ENCODE data around the gene AGPAT3.

The AGPAT3 gene

DNA sequence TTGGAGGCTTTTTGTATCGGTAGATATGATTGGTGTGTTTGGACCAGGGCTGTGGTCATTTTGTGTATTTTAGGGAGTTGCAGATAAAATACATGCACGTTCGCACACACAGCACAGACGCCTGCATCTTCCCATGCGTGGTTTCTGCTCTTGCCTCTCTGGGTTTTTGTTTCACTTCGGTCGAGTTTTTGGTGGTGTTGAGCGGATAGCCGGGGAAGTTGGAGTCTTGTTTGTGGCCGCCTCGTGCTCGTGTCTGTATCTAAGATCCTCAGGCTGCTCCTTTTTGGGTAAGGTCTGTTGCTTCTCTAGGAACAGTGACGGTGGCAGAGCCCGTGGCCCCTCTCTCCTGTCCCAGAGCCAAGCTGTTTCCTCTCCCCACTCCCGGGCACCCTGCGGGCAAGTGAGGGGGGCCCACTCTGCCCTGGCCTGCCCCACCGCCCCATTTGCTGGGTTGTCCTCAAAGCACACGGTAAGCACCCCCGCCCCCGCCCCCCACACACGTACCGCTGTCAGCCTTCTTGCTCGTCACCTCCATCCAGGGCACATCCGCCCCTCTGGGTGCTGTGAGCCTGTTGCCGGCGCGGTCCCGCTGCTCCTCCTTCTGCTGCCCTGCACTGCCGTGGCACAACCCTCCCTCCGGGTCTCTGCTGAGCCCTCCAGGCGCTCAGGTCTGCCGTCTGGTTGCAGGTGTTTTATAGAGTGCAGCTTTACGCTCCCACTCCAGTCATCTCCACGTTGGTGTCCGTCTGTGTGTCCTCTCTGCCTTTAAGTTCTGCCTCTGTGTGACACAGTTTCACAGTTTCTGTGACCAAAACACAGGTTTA is 51.9 kb downstream of the AGPAT3 start:
- ChIA-PET POLR2A (no interaction called here), CTCF (no interaction called here)
- TF ChIP-seq, protein P1, sequence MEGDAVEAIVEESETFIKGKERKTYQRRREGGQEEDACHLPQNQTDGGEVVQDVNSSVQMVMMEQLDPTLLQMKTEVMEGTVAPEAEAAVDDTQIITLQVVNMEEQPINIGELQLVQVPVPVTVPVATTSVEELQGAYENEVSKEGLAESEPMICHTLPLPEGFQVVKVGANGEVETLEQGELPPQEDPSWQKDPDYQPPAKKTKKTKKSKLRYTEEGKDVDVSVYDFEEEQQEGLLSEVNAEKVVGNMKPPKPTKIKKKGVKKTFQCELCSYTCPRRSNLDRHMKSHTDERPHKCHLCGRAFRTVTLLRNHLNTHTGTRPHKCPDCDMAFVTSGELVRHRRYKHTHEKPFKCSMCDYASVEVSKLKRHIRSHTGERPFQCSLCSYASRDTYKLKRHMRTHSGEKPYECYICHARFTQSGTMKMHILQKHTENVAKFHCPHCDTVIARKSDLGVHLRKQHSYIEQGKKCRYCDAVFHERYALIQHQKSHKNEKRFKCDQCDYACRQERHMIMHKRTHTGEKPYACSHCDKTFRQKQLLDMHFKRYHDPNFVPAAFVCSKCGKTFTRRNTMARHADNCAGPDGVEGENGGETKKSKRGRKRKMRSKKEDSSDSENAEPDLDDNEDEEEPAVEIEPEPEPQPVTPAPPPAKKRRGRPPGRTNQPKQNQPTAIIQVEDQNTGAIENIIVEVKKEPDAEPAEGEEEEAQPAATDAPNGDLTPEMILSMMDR (IDR thresholded peaks at IDR 0.05; ENCODE audit: insufficient read depth, low read length, missing control alignments) = no peak
- DNase-seq (ENCODE audit: low read depth, low spot score) = no peak
- H3K4me3 ChIP-seq (ENCODE audit: low read depth, low read length) = peak overlapping the region; percentile 6; the same call in 1 of the 2 replicates

DNA sequence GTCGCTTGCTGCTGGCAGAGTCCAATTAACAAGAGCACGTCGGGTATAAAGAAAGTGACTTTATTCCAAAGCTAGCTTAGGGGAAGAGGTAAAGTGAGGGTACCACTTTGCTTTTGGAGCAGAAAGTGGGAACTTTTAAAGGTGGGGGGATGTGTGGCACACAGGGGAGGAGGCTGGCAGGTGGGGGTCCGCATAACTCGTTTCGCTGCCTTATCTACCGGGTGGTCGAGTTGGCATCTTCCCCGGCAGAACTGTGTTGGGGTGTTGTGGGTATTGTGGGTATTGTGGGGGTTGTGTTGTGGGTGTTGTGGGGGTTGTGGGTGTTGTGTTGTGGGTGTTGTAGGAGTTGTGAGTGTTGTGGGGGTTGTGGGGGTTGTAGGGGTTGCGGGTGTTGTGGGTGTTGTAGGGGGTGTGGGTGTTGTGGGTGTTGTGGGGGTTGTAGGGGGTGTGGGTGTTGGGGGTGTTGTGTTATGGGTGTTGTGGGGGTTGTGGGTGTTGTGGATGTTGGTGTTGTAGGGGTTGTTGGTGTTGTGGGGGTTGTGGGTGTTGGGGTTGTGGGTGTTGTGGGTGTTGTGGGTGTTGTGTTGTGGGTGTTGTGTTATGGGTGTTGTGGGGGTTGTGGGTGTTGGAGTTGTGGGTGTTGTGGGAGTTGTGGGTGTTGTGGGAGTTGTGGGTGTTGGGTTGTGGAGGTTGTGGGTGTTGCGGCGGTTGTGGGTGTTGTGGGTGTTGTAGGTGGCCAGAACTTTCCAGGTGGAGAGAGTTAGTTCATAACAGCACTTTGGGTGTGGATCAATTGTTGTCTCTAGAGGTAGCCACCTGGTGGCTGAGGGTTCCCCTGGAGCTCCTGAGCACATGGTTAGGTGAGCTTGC is 52.7 kb downstream of the AGPAT3 start:
- CTCF ChIA-PET = interaction anchor here (1.2 to 2.0 kb wide), 2 partner anchors 15 to 19 kb away, joined by 4 to 5 read pairs; no protein-coding TSS in a partner anchor
- POLR2A ChIA-PET = no interaction called here

DNA sequence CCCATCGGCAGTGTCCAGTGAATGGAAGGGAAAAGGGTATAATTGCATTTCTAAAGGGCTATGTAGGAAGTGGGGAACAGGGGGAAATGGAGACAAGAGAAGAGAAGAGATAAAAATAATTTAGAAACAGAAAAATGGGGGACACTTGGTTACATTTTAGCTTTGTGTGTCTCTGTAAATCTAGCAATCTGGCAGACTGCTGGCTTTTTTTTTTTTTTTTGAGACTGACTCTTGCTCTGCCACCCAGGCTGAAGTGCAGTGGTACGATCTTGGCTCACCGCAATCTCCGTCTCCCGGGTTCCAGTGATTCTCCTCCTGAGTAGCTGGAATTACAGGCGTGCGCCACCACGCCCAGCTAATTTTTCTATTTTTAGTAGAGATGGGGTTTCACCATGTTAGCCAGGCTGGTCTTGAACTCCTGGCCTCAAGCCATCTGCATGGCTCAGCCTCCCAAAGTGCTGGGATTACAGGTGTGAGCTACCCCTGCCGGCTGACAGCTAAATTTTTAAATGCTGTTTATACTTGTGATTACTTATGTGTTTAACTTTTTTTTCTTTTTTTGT is 53.4 kb downstream of the AGPAT3 start:
- TF ChIP-seq, protein P1 (IDR thresholded peaks at IDR 0.05; ENCODE audit: insufficient read depth, low read length, missing control alignments) = no peak
- DNase-seq (ENCODE audit: low read depth, low spot score) = no peak
- CTCF ChIA-PET = interaction anchor here (1.2 to 2.0 kb wide), 3 partner anchors 15 to 20 kb away, joined by 4 to 6 read pairs (median 5); no protein-coding TSS in a partner anchor
- no peak overlapping the region for H3K4me3 ChIP-seq (ENCODE audit: low read depth, low read length)
- POLR2A ChIA-PET = no interaction called here

More for the DNA sequence above, 52.7 kb downstream of the AGPAT3 start:
- no peak overlapping the region for H3K4me3 ChIP-seq (ENCODE audit: low read depth, low read length)
- no peak for DNase-seq (ENCODE audit: low read depth, low spot score)
- TF ChIP-seq, protein P1 (IDR thresholded peaks at IDR 0.05; ENCODE audit: insufficient read depth, low read length, missing control alignments) = no peak

DNA sequence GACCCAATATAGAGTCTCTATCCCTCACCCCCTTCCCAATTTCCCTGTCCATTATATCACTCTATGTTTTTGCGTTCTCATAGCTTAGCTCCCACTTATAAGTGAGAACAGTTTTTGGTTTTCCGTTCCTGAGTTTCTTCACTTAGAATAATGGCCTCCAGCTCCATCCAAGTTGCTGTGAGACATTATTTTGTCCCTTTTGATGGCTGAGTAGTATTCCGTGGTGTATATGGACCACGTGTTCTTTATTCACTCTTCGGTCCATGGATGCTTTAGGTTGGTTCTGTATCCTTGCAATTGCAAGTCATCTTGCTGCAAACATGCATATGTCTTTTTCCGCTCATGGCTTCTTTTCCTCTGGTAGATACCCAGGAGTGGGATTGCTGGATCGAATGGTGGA is 54.3 kb downstream of the AGPAT3 start:
- ChIA-PET POLR2A (no interaction called here), CTCF (interaction anchor here (1.2 to 2.0 kb wide), 3 partner anchors 14 to 20 kb away, joined by 4 to 6 read pairs (median 5); no protein-coding TSS in a partner anchor)
- no peak overlapping the region for H3K4me3 ChIP-seq (ENCODE audit: low read depth, low read length)
- TF ChIP-seq, protein P1 (IDR thresholded peaks at IDR 0.05; ENCODE audit: insufficient read depth, low read length, missing control alignments) = no peak
- DNase-seq (ENCODE audit: low read depth, low spot score) = no peak

DNA sequence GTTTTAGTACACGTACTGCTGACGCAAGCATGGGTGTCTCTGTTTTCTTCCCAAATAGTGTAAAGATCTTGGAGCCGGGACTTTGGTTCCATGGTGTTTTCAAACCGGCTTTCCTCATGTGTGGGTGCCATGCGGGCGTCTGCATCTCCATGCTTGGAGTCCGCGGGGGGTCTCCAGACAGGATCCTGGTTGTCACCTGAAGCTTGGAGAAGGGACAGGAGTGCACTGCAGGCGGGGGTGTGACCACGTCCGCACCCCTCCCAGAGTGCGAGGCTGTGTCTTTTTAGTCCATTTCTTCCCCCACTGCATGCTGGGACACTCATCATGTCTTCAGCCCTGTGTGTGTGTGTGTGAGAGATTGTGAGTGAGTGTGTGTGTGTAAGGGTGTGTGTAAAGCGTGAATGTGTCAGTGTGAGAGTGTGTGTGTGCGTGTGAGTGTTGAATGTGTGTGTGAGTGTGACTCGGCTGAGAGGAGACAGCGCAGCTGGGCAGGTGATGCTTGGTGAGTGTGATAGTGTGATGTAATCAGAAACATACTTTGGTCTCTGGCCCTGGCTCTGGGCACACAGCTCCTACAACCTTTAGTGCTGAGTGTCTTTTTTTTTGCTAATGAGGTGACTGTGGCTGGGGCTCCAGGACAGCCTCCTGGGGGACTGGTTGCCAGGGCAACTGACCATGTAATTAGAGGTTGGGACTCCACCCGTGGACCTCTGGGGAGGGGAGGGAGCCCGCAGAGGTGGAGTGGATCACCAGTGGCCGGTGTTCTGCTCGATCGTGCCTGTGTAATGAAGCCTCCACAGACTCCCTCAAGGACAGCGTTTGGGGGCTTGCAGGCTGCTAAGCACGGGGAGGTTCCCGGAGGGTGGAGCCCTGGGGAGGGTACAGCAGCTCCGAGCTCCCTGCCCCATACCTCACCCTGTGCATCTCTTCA is 55.1 kb downstream of the AGPAT3 start:
- H3K4me3 ChIP-seq (ENCODE audit: low read depth, low read length) = no peak overlapping the region
- ChIA-PET POLR2A (no interaction called here), CTCF (interaction anchor here (1.4 kb wide), 1 partner anchor 19 kb away, joined by 6 read pairs; no protein-coding TSS in a partner anchor)
- TF ChIP-seq, protein P1 (IDR thresholded peaks at IDR 0.05; ENCODE audit: insufficient read depth, low read length, missing control alignments) = no peak
- DNase-seq (ENCODE audit: low read depth, low spot score) = no peak
